ENCODE measurements around the gene RYR1. TPM values are rescaled to one million over a fixed set of nuclear protein-coding genes. Genes with fewer than 3 reads are reported as not detected.

Gene RYR1
- total RNA-seq, 3 donors from 2014 or later, result 0.46 to 2.5 (median 1.3) TPM

GRCh38 chr19:38537071-38537936, 103.8 kb downstream of the RYR1 start:
- no peaks in the 10 kb centered on the region for H3K36me3 ChIP-seq (ENCODE audit: low read depth)
- TF ChIP-seq, protein P1, sequence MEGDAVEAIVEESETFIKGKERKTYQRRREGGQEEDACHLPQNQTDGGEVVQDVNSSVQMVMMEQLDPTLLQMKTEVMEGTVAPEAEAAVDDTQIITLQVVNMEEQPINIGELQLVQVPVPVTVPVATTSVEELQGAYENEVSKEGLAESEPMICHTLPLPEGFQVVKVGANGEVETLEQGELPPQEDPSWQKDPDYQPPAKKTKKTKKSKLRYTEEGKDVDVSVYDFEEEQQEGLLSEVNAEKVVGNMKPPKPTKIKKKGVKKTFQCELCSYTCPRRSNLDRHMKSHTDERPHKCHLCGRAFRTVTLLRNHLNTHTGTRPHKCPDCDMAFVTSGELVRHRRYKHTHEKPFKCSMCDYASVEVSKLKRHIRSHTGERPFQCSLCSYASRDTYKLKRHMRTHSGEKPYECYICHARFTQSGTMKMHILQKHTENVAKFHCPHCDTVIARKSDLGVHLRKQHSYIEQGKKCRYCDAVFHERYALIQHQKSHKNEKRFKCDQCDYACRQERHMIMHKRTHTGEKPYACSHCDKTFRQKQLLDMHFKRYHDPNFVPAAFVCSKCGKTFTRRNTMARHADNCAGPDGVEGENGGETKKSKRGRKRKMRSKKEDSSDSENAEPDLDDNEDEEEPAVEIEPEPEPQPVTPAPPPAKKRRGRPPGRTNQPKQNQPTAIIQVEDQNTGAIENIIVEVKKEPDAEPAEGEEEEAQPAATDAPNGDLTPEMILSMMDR (IDR thresholded peaks at IDR 0.05), result no peak
- DNase-seq (no peak), ATAC-seq (no peak)
- no peaks in the 10 kb centered on the region for H3K4me1 ChIP-seq (ENCODE audit: low read depth)
- peaks cover 22% of the 10 kb centered on the region for H3K9me3 ChIP-seq
- intact Hi-C loops (cut with DNase I, micrococcal nuclease), result no loop called here
- H3K4me3 ChIP-seq, result no peak overlapping the region

- Histone ChIP-seq H3K9me3 (peaks cover 22% of the 10 kb centered on the region), H3K4me3 (no peak overlapping the region), H3K36me3 (ENCODE audit: low read depth) (no peaks in the 10 kb centered on the region), H3K4me1 (ENCODE audit: low read depth) (no peaks in the 10 kb centered on the region)
- ATAC-seq, result no peak
- intact Hi-C loops (cut with DNase I, micrococcal nuclease), result no loop called here
- DNase-seq, result no peak
- TF ChIP-seq, protein P1 (IDR thresholded peaks at IDR 0.05), result no peak
Observed at GRCh38 chr19:38538386-38538785, 104.9 kb downstream of the RYR1 start.

GRCh38 chr19:38538793-38539528, 105.5 kb downstream of the RYR1 start:
- TF ChIP-seq, protein P1 (IDR thresholded peaks at IDR 0.05), result no peak
- no peak for DNase-seq

GRCh38 chr19:38539751-38540150, 106.3 kb downstream of the RYR1 start:
- DNase-seq, result no peak
- Histone ChIP-seq H3K4me1 (ENCODE audit: low read depth) (peaks cover 8% of the 10 kb centered on the region), H3K4me3 (no peak overlapping the region), H3K36me3 (ENCODE audit: low read depth) (no peaks in the 10 kb centered on the region), H3K9me3 (peaks cover 19% of the 10 kb centered on the region)
- TF ChIP-seq, protein P1 (IDR thresholded peaks at IDR 0.05), result no peak
- intact Hi-C loops (cut with DNase I, micrococcal nuclease), result no loop called here
- no peak for ATAC-seq

More at GRCh38 chr19:38538793-38539528, 105.5 kb downstream of the RYR1 start:
- H3K9me3 ChIP-seq, result peaks cover 22% of the 10 kb centered on the region
- ATAC-seq, result peak; percentile 66
- intact Hi-C loops (cut with DNase I, micrococcal nuclease), result no loop called here
- H3K4me3 ChIP-seq, result no peak overlapping the region
- H3K4me1 ChIP-seq (ENCODE audit: low read depth), result peaks cover under 1% of the 10 kb centered on the region
- H3K36me3 ChIP-seq (ENCODE audit: low read depth), result no peaks in the 10 kb centered on the region

DNA sequence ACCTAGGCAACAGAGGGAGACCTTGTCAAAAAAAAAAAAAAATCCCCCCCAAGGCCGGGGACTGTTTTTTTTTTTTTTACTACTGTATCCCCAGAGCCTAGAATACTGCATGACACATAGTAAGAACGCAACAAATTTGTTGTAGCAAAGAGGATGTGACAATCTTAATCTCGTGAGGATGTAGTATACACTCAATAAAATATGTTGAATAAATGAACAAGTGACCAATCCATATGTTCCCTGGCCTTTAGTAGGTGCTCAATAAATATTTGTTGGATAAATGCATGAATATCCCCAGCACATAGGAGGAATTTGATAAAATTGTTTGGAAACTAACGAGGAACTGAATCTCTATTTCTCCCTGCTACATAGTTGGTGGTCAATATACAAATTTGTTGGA, 108.5 kb downstream of the RYR1 start:
- TF ChIP-seq, protein P1 (IDR thresholded peaks at IDR 0.05), result no peak
- intact Hi-C loops (cut with DNase I, micrococcal nuclease), result no loop called here
- no peak for ATAC-seq
- Histone ChIP-seq H3K9me3 (peaks cover 8% of the 10 kb centered on the region), H3K36me3 (ENCODE audit: low read depth) (no peaks in the 10 kb centered on the region), H3K4me3 (no peak overlapping the region), H3K4me1 (ENCODE audit: low read depth) (peaks cover 8% of the 10 kb centered on the region)
- no peak for DNase-seq

All from mucosa of descending colon (tissue), 3 donors.